K562 (cell line): ENCODE measurements around the gene MAGI1. TPM values are rescaled to one million over a fixed set of nuclear protein-coding genes. Genes with fewer than 3 reads are reported as not detected.

Experiments used
- ATAC-seq: fragments of 200-7000 bp; cut with Tn5 transposase; 3 replicates; pipeline ENCODE4 v1.9.1; 2020; ENCODE audit warnings: moderate library complexity
- BruUV-seq: library from RNA; stranded (reverse); fragments of 400-500 nt; replicated peaks from 2 replicates; lab custom pipeline; 2021; lab: Mats Ljungman, UMichigan
- CTCF ChIA-PET: fragments of 300-600 bp; formaldehyde crosslinking; extraction: SDS; loops from one replicate; lab custom pipeline; 2021; ENCODE audit warnings: low intra/inter-chr PET ratio; lab: Yijun Ruan, JAX
- POLR2A ChIA-PET: fragments of 300-600, 350-650 bp; sonication (Branson Sonifier 250); formaldehyde crosslinking; extraction: SDS; loops from one replicate; lab custom pipeline; 2021; ENCODE audit warnings: antibody characterized with exemption, inconsistent platforms; lab: Yijun Ruan, JAX
- DNase-seq, 4 experiments: peaks; one replicate each; pipeline versions ENCODE4 v3.0.0 to v3.0.0-alpha.2; 2011 to 2018; ENCODE audit warnings: low spot score in 3 of 4, mixed read lengths in 3 of 4; ENCODE audit errors: extremely low read depth in 1 of 4
- FAIRE-seq: peaks from 2 replicates; lab custom pipeline; 2011; peaks lifted over from hg19 to GRCh38; lab: Jason Lieb, UNC
- H2AFZ ChIP-seq: 2 replicates; pipeline ENCODE4 v1.6.0; 2011; ENCODE audit warnings: low read depth, low read length, control low read depth, inconsistent platforms
- H3K27ac ChIP-seq: fragments of 200-600 bp; 3 replicates; pipeline ENCODE4 v1.8.0; 2011; ENCODE audit warnings: low read depth, mild to moderate bottlenecking, control low read depth, inconsistent platforms, low read length, moderate library complexity, mixed read lengths; ENCODE audit errors: extremely low read depth
- H3K27me3 ChIP-seq, 2 experiments: fragments of 300-600 bp in 1 of 2; 2 replicates in 1 of 2; 3 replicates in 1 of 2; pipeline versions ENCODE4 v1.6.0 to v1.8.0; 2011; ENCODE audit warnings: inconsistent platforms in 2 of 2, low read length in 2 of 2, mild to moderate bottlenecking in 1 of 2, mixed read lengths in 1 of 2, moderate library complexity in 1 of 2; ENCODE audit not compliant: control insufficient read depth in 2 of 2, insufficient read depth in 2 of 2
- H3K36me3 ChIP-seq: fragments of 300-600 bp; 3 replicates; pipeline ENCODE4 v1.8.0; 2011; ENCODE audit warnings: mild to moderate bottlenecking, low read length, inconsistent platforms; ENCODE audit not compliant: control insufficient read depth, insufficient read depth
- H3K4me1 ChIP-seq, 2 experiments: fragments of 200-600 bp in 1 of 2; replicated peaks in 1 of 2; 2 replicates in 1 of 2; 3 replicates in 1 of 2; pipeline versions ENCODE4 v1.5.1 to v1.8.0; 2011; ENCODE audit warnings: inconsistent platforms in 2 of 2, low read length in 2 of 2, mild to moderate bottlenecking in 1 of 2, mixed read lengths in 1 of 2, moderate library complexity in 1 of 2; ENCODE audit not compliant: control insufficient read depth in 2 of 2, insufficient read depth in 2 of 2
- H3K4me2 ChIP-seq: 2 replicates; pipeline ENCODE4 v1.6.1; 2011; ENCODE audit warnings: low read length, control low read depth, inconsistent platforms, mixed read lengths; ENCODE audit not compliant: insufficient read depth
- H3K4me3 ChIP-seq: fragments of 200-600 bp; sonication (generic), shearing (Covaris generic); 2 replicates; pipeline ENCODE4 v1.5.1; 2016; ENCODE audit warnings: control low read depth, inconsistent platforms
- H3K79me2 ChIP-seq: fragments of 200-600 bp; 3 replicates; pipeline ENCODE4 v1.8.0; 2011; ENCODE audit warnings: low read length, inconsistent platforms; ENCODE audit not compliant: control insufficient read depth, insufficient read depth
- H3K9ac ChIP-seq, 2 experiments: 2 replicates each; pipeline versions ENCODE4 v1.6.0 to v1.6.1; 2011; ENCODE audit warnings: low read depth in 2 of 2, low read length in 2 of 2, control low read depth in 1 of 2, inconsistent platforms in 1 of 2, mild to moderate bottlenecking in 1 of 2, mixed read lengths in 1 of 2; ENCODE audit not compliant: insufficient read depth in 1 of 2
- H3K9me1 ChIP-seq: one replicate; pipeline ENCODE4 v1.6.0; 2011; ENCODE audit warnings: inconsistent platforms, mild to moderate bottlenecking, low read length, moderate library complexity; ENCODE audit not compliant: control insufficient read depth, insufficient read depth
- H3K9me3 ChIP-seq: replicated peaks from 2 replicates; pipeline ENCODE4 v1.5.1; 2011; ENCODE audit warnings: low read depth, low read length, inconsistent platforms; ENCODE audit not compliant: control insufficient read depth, insufficient read depth
- H4K20me1 ChIP-seq: replicated peaks from 2 replicates; pipeline ENCODE4 v1.6.1; 2011; ENCODE audit warnings: low read length, inconsistent platforms, mixed read lengths; ENCODE audit not compliant: control insufficient read depth, insufficient read depth
- HNRNPLL ChIP-seq: fragments of 200-400 bp; formaldehyde crosslinking; IDR thresholded peaks from 2 replicates; pipeline ENCODE4 v1.6.1; 2017; ENCODE audit warnings: low read length, low read depth, mild to moderate bottlenecking; ENCODE audit not compliant: poor library complexity, severe bottlenecking
- MAFK ChIP-seq: IDR thresholded peaks from 2 replicates; pipeline ENCODE4 v1.6.1; 2011; ENCODE audit warnings: low read length, improper control_type of control experiment
- MYNN ChIP-seq, 2 experiments: sonication (generic); formaldehyde crosslinking in 1 of 2; IDR thresholded peaks; 2 replicates each; pipeline versions ENCODE4 v1.5.0 to v1.6.1; 2016 to 2020; ENCODE audit warnings: antibody characterized with exemption in 1 of 2, missing genetic modification reagents in 1 of 2
- NELFE ChIP-seq: IDR thresholded peaks from 2 replicates; pipeline ENCODE4 v1.6.1; 2011; ENCODE audit warnings: mild to moderate bottlenecking; ENCODE audit not compliant: insufficient read depth, insufficient read length
- NKRF ChIP-seq: fragments of 450-650 bp; IDR thresholded peaks from 2 replicates; pipeline ENCODE4 v1.6.1; 2016; ENCODE audit warnings: borderline replicate concordance
- PTTG1 ChIP-seq: fragments of 450-650 bp; IDR thresholded peaks from 2 replicates; pipeline ENCODE4 v1.6.1; 2016; ENCODE audit warnings: low read depth, mild to moderate bottlenecking, missing genetic modification characterization, missing compliant biosample characterization
- RUNX1 ChIP-seq: sonication (generic); IDR thresholded peaks from 2 replicates; pipeline ENCODE4 v1.6.1; 2016; ENCODE audit warnings: antibody characterized with exemption, low read depth
- ZKSCAN1 ChIP-seq: fragments of 150-350 bp; IDR thresholded peaks from 2 replicates; pipeline ENCODE4 v1.6.1; 2016; ENCODE audit warnings: low read depth, low read length
- ZNF175 ChIP-seq: fragments of 200-800 bp; sonication (Bioruptor generic); IDR thresholded peaks from 2 replicates; pipeline ENCODE4 v1.6.1; 2016; ENCODE audit warnings: low read depth, mild to moderate bottlenecking, missing genetic modification characterization, missing compliant biosample characterization
- ZNF280A ChIP-seq: fragments of 450-650 bp; IDR thresholded peaks from 2 replicates; pipeline ENCODE4 v1.6.1; 2018; ENCODE audit warnings: mild to moderate bottlenecking, low read depth; ENCODE audit not compliant: partially characterized antibody
- in situ Hi-C: fragments of 300-500 bp; cut with MboI; formaldehyde crosslinking; loops from 4 replicates; pipeline ENCODE4 v1.15.0; 2018; ENCODE audit warnings: inconsistent platforms, mixed read lengths
- intact Hi-C: fragments of 100-400 bp; cut with micrococcal nuclease; formaldehyde crosslinking; loops from 2 replicates; pipeline ENCODE4 v1.14.2; 2022
- polyA plus RNA-seq, 8 experiments: library from polyadenylated mRNA; depleted of rRNA in 4 of 8; stranded (reverse) in 5 of 8; unstranded in 3 of 8; fragments of >200 nt; fragmentation: Nextera tagmentation in 2 of 8; fragmentation: Illumina TruSeq in 1 of 8; extraction: Ambion mirVana in 2 of 8; extraction: Trizol in 1 of 8; gene quantifications; 2 replicates each; pipeline versions ENCODE4 v1.2.1 to v1.2.3, GENCODE V29; 2011 to 2014; ENCODE audit warnings: inconsistent platforms in 1 of 8, missing spikeins in 1 of 8
- total RNA-seq, 7 experiments: library from RNA; depleted of rRNA in 6 of 7; stranded (reverse); fragments of >200 nt in 6 of 7; fragmentation: Illumina TruSeq in 2 of 7; extraction: Trizol in 2 of 7; gene quantifications; 2 replicates each; pipeline versions ENCODE4 v1.2.1 to v1.2.3, GENCODE V29; 2011 to 2021; ENCODE audit warnings: low replicate concordance in 1 of 7
- TF ChIP-seq, protein P1 (sequence below): fragments of 250-450 bp; sonication (Bioruptor Pico); IDR thresholded peaks from 2 replicates; pipeline ENCODE4 v1.8.0; 2021; ENCODE audit warnings: borderline replicate concordance, mild to moderate bottlenecking, moderate library complexity; ENCODE audit not compliant: poor library complexity, severe bottlenecking
- TF ChIP-seq, protein P2 (sequence below), 2 experiments: fragments of 150-350 bp in 1 of 2; IDR thresholded peaks; 2 replicates each; pipeline ENCODE4 v1.6.1; 2012 to 2016; ENCODE audit warnings: low read depth in 2 of 2, low read length in 2 of 2, mild to moderate bottlenecking in 1 of 2, moderate library complexity in 1 of 2

The MAGI1 gene
- total and polyA plus RNA-seq, 9 of the 15 experiments (the other 6 are each of a cell fraction or from before 2014, with no cell fraction given): 7.8 to 59.4 (median 43.2) TPM

DNA sequence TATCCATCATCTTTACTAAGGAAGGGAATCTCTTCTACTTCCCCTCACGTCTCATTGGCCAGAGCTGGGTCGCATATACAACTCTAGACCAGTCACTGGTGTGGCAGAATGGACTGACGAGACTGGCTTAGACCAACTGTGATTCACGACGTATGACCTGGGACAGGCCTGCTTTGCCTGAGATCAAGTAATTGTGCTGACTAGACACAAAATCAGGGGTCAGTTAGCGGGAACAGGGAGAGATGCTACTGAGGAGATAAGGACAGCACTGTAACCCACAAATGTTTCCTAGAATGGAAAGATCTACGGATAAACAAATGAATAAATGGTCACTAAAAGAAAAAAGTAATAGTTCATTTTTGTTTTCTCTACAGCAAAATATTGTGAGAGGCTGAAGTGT, 308.3 kb downstream of the MAGI1 start (continued):
- TF ChIP-seq PTTG1 (tag) (no peak), HNRNPLL (no peak), MAFK (peak; percentile 99), NKRF (no peak), NELFE (no peak), MYNN (IDR thresholded peaks at IDR 0.05) (no peak), MYNN (CRISPR knock-in tag; IDR thresholded peaks at IDR 0.05) (no peak)
- TF ChIP-seq, protein P1, sequence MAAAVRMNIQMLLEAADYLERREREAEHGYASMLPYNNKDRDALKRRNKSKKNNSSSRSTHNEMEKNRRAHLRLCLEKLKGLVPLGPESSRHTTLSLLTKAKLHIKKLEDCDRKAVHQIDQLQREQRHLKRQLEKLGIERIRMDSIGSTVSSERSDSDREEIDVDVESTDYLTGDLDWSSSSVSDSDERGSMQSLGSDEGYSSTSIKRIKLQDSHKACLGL (CRISPR knock-in tag): no peak

DNA sequence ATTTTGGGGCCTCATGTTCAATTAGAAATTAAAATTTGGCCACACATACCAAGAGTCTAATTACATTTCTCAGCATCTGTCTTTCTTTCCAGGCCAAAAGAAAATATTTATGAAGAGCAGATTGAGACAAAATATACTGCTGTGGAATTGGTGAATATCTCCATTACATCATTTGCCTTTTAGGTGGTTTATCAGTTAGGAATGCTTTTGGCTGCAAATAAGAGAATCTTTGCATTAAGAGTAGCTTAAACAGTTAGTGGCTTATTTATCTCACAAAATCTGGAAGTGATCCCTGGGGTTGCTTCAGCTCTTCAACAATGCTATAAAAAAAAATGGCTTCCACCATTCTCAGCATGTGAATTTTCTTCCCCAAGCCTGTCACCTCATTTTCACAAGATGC, 308.7 kb downstream of the MAGI1 start:
- H3K27ac ChIP-seq: no peak overlapping the region
- FAIRE-seq (no peak), DNase-seq (no peak), ATAC-seq (no peak)
- TF ChIP-seq ZNF175 (no peak), ZKSCAN1 (no peak), RUNX1 (no peak), ZNF280A (no peak)
- TF ChIP-seq, protein P2, sequence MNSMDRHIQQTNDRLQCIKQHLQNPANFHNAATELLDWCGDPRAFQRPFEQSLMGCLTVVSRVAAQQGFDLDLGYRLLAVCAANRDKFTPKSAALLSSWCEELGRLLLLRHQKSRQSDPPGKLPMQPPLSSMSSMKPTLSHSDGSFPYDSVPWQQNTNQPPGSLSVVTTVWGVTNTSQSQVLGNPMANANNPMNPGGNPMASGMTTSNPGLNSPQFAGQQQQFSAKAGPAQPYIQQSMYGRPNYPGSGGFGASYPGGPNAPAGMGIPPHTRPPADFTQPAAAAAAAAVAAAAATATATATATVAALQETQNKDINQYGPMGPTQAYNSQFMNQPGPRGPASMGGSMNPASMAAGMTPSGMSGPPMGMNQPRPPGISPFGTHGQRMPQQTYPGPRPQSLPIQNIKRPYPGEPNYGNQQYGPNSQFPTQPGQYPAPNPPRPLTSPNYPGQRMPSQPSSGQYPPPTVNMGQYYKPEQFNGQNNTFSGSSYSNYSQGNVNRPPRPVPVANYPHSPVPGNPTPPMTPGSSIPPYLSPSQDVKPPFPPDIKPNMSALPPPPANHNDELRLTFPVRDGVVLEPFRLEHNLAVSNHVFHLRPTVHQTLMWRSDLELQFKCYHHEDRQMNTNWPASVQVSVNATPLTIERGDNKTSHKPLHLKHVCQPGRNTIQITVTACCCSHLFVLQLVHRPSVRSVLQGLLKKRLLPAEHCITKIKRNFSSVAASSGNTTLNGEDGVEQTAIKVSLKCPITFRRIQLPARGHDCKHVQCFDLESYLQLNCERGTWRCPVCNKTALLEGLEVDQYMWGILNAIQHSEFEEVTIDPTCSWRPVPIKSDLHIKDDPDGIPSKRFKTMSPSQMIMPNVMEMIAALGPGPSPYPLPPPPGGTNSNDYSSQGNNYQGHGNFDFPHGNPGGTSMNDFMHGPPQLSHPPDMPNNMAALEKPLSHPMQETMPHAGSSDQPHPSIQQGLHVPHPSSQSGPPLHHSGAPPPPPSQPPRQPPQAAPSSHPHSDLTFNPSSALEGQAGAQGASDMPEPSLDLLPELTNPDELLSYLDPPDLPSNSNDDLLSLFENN (IDR thresholded peaks at IDR 0.05; ENCODE audit: low read depth in 2 of 2, low read length in 2 of 2): no peak
- H3K9me1 ChIP-seq: no peaks in the 10 kb centered on the region
- POLR2A ChIA-PET: no interaction called here
- no TSS peak for BruUV-seq
- H3K4me3 ChIP-seq: no peak overlapping the region
- no peaks in the 10 kb centered on the region for H4K20me1 ChIP-seq
- H3K4me2 ChIP-seq: no peak overlapping the region
- H3K9me3 ChIP-seq: no peaks in the 10 kb centered on the region
- H2AFZ ChIP-seq: no peak overlapping the region
- no peak overlapping the region for H3K9ac ChIP-seq
- H3K36me3 ChIP-seq: no peaks in the 10 kb centered on the region
- intact Hi-C loops: loop anchor here (5.0 to 10.0 kb wide), 2 partner anchors 53 to 135 kb away; no protein-coding TSS in a partner anchor
- no peaks in the 10 kb centered on the region for H3K79me2 ChIP-seq
- in situ Hi-C loops: loop anchor here (10.0 to 25.0 kb wide), 2 partner anchors 285 to 1193 kb away; no protein-coding TSS in a partner anchor
- CTCF ChIA-PET: no interaction called here
- no peaks in the 10 kb centered on the region for H3K27me3 ChIP-seq
- no peaks in the 10 kb centered on the region; a peak in 2 of 5 replicates for H3K4me1 ChIP-seq
